NCI-H1048 (cell line): ENCODE data around the gene FAM117B.

Source experiments
- DNase-seq: peaks from one replicate; lab custom pipeline; 2025; lab: John Stamatoyannopoulos, UW

FAM117B gene

GRCh38 chr2:202634556-202635427, at the start of gene FAM117B:
Gene FAM117B, plus strand, starts transcription at chr2:202634969. Its CDS starts 219 bp downstream, at chr2:202635188.
- DNase-seq = peak; percentile 97

- peak; percentile 60 for DNase-seq
These were observed 45.9 kb upstream of the FAM117B start for GRCh38 chr2:202588647-202589581.

GRCh38 chr2:202589582-202589949, 45.2 kb upstream of the FAM117B start:
- DNase-seq = no peak

- no peak for DNase-seq
These were observed 42.2 kb upstream of the FAM117B start for GRCh38 chr2:202592566-202592965.

GRCh38 chr2:202599105-202599504, 35.7 kb upstream of the FAM117B start:
- no peak for DNase-seq

GRCh38 chr2:202599911-202600310, 34.9 kb upstream of the FAM117B start:
- DNase-seq = no peak

- no peak for DNase-seq
These were observed 30.1 kb upstream of the FAM117B start for GRCh38 chr2:202604699-202605098.

- no peak for DNase-seq
These were observed 29.6 kb upstream of the FAM117B start for GRCh38 chr2:202605174-202605573.

- DNase-seq = no peak
These were observed 26.5 kb upstream of the FAM117B start for GRCh38 chr2:202608142-202608852.

GRCh38 chr2:202609381-202610145, 25.2 kb upstream of the FAM117B start:
- DNase-seq = no peak

GRCh38 chr2:202610380-202610779, 24.4 kb upstream of the FAM117B start:
- no peak for DNase-seq

GRCh38 chr2:202612145-202612544, 22.6 kb upstream of the FAM117B start:
- no peak for DNase-seq

- no peak for DNase-seq
These were observed 21.3 kb upstream of the FAM117B start for GRCh38 chr2:202613479-202613878.

- no peak for DNase-seq
These were observed 10.6 kb upstream of the FAM117B start for GRCh38 chr2:202624133-202624532.

GRCh38 chr2:202627042-202627441, 7.7 kb upstream of the FAM117B start:
- no peak for DNase-seq

- DNase-seq = no peak
These were observed 6.0 kb upstream of the FAM117B start for GRCh38 chr2:202628646-202629198.

- DNase-seq = no peak
These were observed 2.0 kb upstream of the FAM117B start for GRCh38 chr2:202632682-202633290.

GRCh38 chr2:202633470-202633869, 1.3 kb upstream of the FAM117B start:
- no peak for DNase-seq

GRCh38 chr2:202635428-202636212, 851 bp downstream of the FAM117B start:
- DNase-seq = peak; percentile 47

GRCh38 chr2:202636213-202636513, 1.4 kb downstream of the FAM117B start:
- DNase-seq = no peak
